VCaP (cell line): ENCODE measurements around the gene TAOK3.
A peak's percentile ranks its signal among the peaks of the same experiment; 100 is the strongest.

Source experiments
- H3K27ac ChIP-seq: fragments of 450-650 bp; 2 replicates; pipeline ENCODE4 v1.5.1; 2017
- TF ChIP-seq, protein P1 (sequence below): fragments of 450-650 bp; conservative IDR thresholded peaks from 2 replicates; pipeline ENCODE4 v1.5.1; 2017; ENCODE audit warnings: mild to moderate bottlenecking, moderate library complexity

The TAOK3 gene

GRCh38 chr12:118334939-118335567 lies 37.7 kb downstream of the TAOK3 start:
- H3K27ac ChIP-seq: no peak overlapping the region

GRCh38 chr12:118334241-118334640 lies 38.5 kb downstream of the TAOK3 start:
- no peak overlapping the region for H3K27ac ChIP-seq
- TF ChIP-seq, protein P1, sequence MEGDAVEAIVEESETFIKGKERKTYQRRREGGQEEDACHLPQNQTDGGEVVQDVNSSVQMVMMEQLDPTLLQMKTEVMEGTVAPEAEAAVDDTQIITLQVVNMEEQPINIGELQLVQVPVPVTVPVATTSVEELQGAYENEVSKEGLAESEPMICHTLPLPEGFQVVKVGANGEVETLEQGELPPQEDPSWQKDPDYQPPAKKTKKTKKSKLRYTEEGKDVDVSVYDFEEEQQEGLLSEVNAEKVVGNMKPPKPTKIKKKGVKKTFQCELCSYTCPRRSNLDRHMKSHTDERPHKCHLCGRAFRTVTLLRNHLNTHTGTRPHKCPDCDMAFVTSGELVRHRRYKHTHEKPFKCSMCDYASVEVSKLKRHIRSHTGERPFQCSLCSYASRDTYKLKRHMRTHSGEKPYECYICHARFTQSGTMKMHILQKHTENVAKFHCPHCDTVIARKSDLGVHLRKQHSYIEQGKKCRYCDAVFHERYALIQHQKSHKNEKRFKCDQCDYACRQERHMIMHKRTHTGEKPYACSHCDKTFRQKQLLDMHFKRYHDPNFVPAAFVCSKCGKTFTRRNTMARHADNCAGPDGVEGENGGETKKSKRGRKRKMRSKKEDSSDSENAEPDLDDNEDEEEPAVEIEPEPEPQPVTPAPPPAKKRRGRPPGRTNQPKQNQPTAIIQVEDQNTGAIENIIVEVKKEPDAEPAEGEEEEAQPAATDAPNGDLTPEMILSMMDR: no peak

More at GRCh38 chr12:118334939-118335567, 37.7 kb downstream of the TAOK3 start:
- TF ChIP-seq, protein P1: no peak

GRCh38 chr12:118332511-118332910 lies 40.2 kb downstream of the TAOK3 start:
- no peak overlapping the region for H3K27ac ChIP-seq
- TF ChIP-seq, protein P1: no peak

DNA sequence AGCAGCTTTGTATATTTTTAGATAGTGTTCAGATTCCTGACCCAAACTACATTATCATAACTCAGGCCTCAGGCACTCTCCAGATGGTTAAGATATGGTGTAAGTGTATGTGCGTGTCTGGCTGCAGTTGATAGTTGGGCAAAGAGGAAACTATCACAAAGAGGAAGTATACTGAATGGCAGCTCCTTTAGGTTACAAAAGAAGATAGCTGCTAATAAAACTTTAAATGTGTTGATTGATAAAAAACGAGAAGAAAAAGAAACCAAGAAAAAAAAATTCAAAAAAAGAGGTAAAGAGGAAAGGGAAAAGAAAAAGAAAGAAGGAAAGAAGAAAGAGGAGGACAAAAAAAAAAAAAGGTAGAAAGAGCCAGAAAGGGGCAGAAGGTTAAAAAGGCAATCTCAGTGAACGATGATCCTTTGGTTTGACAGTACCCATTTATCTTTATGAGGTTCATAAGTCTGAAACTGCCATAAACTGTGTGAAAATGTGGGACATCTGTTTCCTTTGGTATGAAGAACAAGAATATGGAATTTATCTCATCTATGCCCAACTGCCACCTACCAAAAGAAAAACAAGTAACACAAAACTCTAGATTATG lies 42.2 kb downstream of the TAOK3 start:
- H3K27ac ChIP-seq: peak overlapping the region; percentile 25

GRCh38 chr12:118328486-118329330 lies 44.0 kb downstream of the TAOK3 start:
- no peak overlapping the region for H3K27ac ChIP-seq
- TF ChIP-seq, protein P1: no peak

More for the DNA sequence above, 42.2 kb downstream of the TAOK3 start:
- TF ChIP-seq, protein P1: no peak

GRCh38 chr12:118327391-118327790 lies 45.3 kb downstream of the TAOK3 start:
- TF ChIP-seq, protein P1: no peak
- no peak overlapping the region for H3K27ac ChIP-seq

- TF ChIP-seq, protein P1: no peak
- H3K27ac ChIP-seq: no peak overlapping the region
Observed at GRCh38 chr12:118326991-118327390, 45.7 kb downstream of the TAOK3 start.
